Spleen (tissue), 7 donors: ENCODE data around the gene ARAP3.

Source experiments
- CTCF ChIP-seq, 11 experiments: fragments of 200-600 bp in 7 of 11; fragments of 450-650 bp in 4 of 11; sonication (generic) in 4 of 11; IDR thresholded peaks in 8 of 11; conservative IDR thresholded peaks in 3 of 11; 1 replicate in 7 of 11; 2 replicates in 4 of 11; pipeline versions ENCODE4 v1.4.0 to v1.8.0; 2016 to 2021; ENCODE audit warnings: antibody characterized with exemption in 11 of 11, inconsistent platforms in 4 of 11, mild to moderate bottlenecking in 1 of 11
- POLR2A ChIP-seq, 3 donors: fragments of 450-650 bp; IDR thresholded peaks; one replicate each; pipeline ENCODE4 v1.5.1; 2017; ENCODE audit warnings: antibody characterized with exemption in 3 of 3, mild to moderate bottlenecking in 1 of 3
- POLR2AphosphoS5 ChIP-seq, 3 donors: sonication (generic); formaldehyde crosslinking; IDR thresholded peaks; one replicate each; pipeline ENCODE4 v1.5.1; 2017; ENCODE audit warnings: antibody characterized with exemption in 3 of 3
- donor health status: DM: no; HTN: no; CAD: no; lungs with moderate emphysema.
- donor health status: DM: no; HTN: no; CAD: no.
- donor health status: DM: no; HTN: no; CAD: no.

- TF ChIP-seq CTCF (IDR thresholded peaks at IDR 0.05 in 8 of 11, conservative IDR thresholded peaks at IDR 0.05 in 3 of 11) (no peak), POLR2A (IDR thresholded peaks at IDR 0.05) (no peak), POLR2AphosphoS5 (IDR thresholded peaks at IDR 0.05) (no peak)
These were observed 74.0 kb downstream of the ARAP3 start for GRCh38 chr5:141608046-141608445.
